ENCODE data around the gene CEP85L. TPM values are rescaled to one million over a fixed set of nuclear protein-coding genes. Genes with fewer than 3 reads are reported as not detected.
A peak's percentile ranks its signal among the peaks of the same experiment; 100 is the strongest.

The CEP85L gene
- total and polyA plus RNA-seq, 10 of the 15 experiments (the other 5 are each of a cell fraction or from before 2014, with no cell fraction given): 1.8 to 10.9 (median 7.1) TPM

GRCh38 chr6:118663993-118664985 lies 12.9 kb upstream of the CEP85L start:
- intact Hi-C loops (cut with micrococcal nuclease; ENCODE audit: unreplicated experiment): no loop called here
- Histone ChIP-seq H3K9me3 (replicated peaks; ENCODE audit: control insufficient read depth, insufficient read depth, low read length) (no peaks in the 10 kb centered on the region), H2AFZ (ENCODE audit: control insufficient read depth, low read depth, low read length) (peak overlapping the region; percentile 89), H3K27ac (ENCODE audit: control insufficient read depth, insufficient read depth) (peak overlapping the region; percentile 51), H4K20me1 (ENCODE audit: control insufficient read depth, insufficient read depth) (no peaks in the 10 kb centered on the region), H3K9ac (ENCODE audit: control insufficient read depth, insufficient read depth, low read length) (peak overlapping the region; percentile 59), H3K4me1 (ENCODE audit: control insufficient read depth, insufficient read depth, low read length) (peaks cover 3% of the 10 kb centered on the region; the same call in 1 of the 2 replicates), H3K36me3 (ENCODE audit: control insufficient read depth in 2 of 2, insufficient read depth in 2 of 2, low read length in 1 of 2) (no peaks in the 10 kb centered on the region), H3K4me3 (peak overlapping the region; percentile 56), H3K79me2 (ENCODE audit: control insufficient read depth, insufficient read depth, low read length) (no peaks in the 10 kb centered on the region), H3K4me2 (ENCODE audit: control insufficient read depth, insufficient read depth) (peak overlapping the region; percentile 73), H3K27me3 (replicated peaks in 1 of 2; ENCODE audit: control insufficient read depth in 2 of 2, insufficient read depth in 2 of 2, low read length in 1 of 2) (no peaks in the 10 kb centered on the region)
- ChIA-PET CTCF (interaction anchor here (1.1 kb wide), 1 partner anchor 113 kb away, joined by 4 read pairs; no protein-coding TSS in a partner anchor), POLR2A (no interaction called here), RAD21 (ENCODE audit: unreplicated experiment) (interaction anchor here (0.8 to 1.4 kb wide), 2 partner anchors 13 to 46 kb away, joined by 3 read pairs; partner anchors contain the start of gene CEP85L), SMC1A (ENCODE audit: uncharacterized antibody, unreplicated experiment) (interaction anchor here (0.8 to 1.6 kb wide), 3 partner anchors 9 to 99 kb away, joined by 3 to 4 read pairs (median 3); no protein-coding TSS in a partner anchor)
- peak; percentile 61 for ATAC-seq
- 42% methylated on average over 10 of the region's 10 CpGs for WGBS (ENCODE audit: insufficient coverage, insufficient replicate concordance, low lambda C conversion rate, missing lambda C conversion rate)
- DNase-seq (ENCODE audit: low read depth, low spot score): no peak
- TF ChIP-seq NFIC (IDR thresholded peaks at IDR 0.05; ENCODE audit: low read depth, low read length): peak; percentile 44; the same call in 1 of the 2 replicates
- peak; percentile 26; the same call in 1 of the 2 replicates for TF ChIP-seq RUNX3 (IDR thresholded peaks at IDR 0.05; ENCODE audit: low read length)
- no peak for TF ChIP-seq YBX1 (IDR thresholded peaks at IDR 0.05)
- in situ Hi-C loops (cut with MboI): no loop called here
- FAIRE-seq: peak; percentile 71
- BruUV-seq (replicated peaks): no TSS peak

DNA sequence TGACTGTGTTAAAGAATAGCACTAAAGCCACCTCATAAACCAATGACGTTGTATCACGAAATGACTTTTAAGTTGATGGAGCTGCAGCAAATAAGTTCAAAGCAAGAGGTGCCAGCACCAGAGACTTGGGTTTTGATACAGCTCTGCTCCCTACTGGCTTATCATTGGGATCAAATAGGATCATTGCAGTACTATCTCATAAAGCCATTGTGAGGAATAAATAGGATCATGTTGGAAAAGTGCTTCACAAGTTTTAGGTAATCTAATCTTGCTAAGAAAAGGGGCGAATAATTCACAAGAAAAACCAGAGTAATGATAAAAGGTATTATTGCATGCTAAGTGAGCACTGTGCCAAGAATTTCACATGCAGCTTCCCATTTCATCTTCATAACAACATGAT lies 10.4 kb upstream of the CEP85L start:
- 96% methylated on average over 3 of the region's 3 CpGs for WGBS (ENCODE audit: insufficient coverage, insufficient replicate concordance, low lambda C conversion rate, missing lambda C conversion rate)
- Histone ChIP-seq H3K9ac (ENCODE audit: control insufficient read depth, insufficient read depth, low read length) (no peak overlapping the region), H3K4me2 (ENCODE audit: control insufficient read depth, insufficient read depth) (no peak overlapping the region), H4K20me1 (ENCODE audit: control insufficient read depth, insufficient read depth) (no peaks in the 10 kb centered on the region), H3K27me3 (replicated peaks in 1 of 2; ENCODE audit: control insufficient read depth in 2 of 2, insufficient read depth in 2 of 2, low read length in 1 of 2) (no peaks in the 10 kb centered on the region), H3K27ac (ENCODE audit: control insufficient read depth, insufficient read depth) (no peak overlapping the region), H3K36me3 (ENCODE audit: control insufficient read depth in 2 of 2, insufficient read depth in 2 of 2, low read length in 1 of 2) (no peaks in the 10 kb centered on the region), H3K4me1 (ENCODE audit: control insufficient read depth, insufficient read depth, low read length) (peaks cover 3% of the 10 kb centered on the region; the same call in 1 of the 2 replicates), H3K9me3 (replicated peaks; ENCODE audit: control insufficient read depth, insufficient read depth, low read length) (no peaks in the 10 kb centered on the region), H2AFZ (ENCODE audit: control insufficient read depth, low read depth, low read length) (no peak overlapping the region), H3K79me2 (ENCODE audit: control insufficient read depth, insufficient read depth, low read length) (no peaks in the 10 kb centered on the region), H3K4me3 (no peak overlapping the region)
- no peak for ATAC-seq
- intact Hi-C loops (cut with micrococcal nuclease; ENCODE audit: unreplicated experiment): no loop called here
- no peak for FAIRE-seq
- TF ChIP-seq, protein P1, sequence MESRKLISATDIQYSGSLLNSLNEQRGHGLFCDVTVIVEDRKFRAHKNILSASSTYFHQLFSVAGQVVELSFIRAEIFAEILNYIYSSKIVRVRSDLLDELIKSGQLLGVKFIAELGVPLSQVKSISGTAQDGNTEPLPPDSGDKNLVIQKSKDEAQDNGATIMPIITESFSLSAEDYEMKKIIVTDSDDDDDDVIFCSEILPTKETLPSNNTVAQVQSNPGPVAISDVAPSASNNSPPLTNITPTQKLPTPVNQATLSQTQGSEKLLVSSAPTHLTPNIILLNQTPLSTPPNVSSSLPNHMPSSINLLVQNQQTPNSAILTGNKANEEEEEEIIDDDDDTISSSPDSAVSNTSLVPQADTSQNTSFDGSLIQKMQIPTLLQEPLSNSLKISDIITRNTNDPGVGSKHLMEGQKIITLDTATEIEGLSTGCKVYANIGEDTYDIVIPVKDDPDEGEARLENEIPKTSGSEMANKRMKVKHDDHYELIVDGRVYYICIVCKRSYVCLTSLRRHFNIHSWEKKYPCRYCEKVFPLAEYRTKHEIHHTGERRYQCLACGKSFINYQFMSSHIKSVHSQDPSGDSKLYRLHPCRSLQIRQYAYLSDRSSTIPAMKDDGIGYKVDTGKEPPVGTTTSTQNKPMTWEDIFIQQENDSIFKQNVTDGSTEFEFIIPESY (IDR thresholded peaks at IDR 0.05): no peak
- no peak for TF ChIP-seq HCFC1 (IDR thresholded peaks at IDR 0.05; ENCODE audit: low read length)
- no peak for TF ChIP-seq GATAD2B (conservative IDR thresholded peaks at IDR 0.05; ENCODE audit: low read depth)
- no peak for TF ChIP-seq EZH2 (IDR thresholded peaks at IDR 0.05; ENCODE audit: borderline replicate concordance, control insufficient read depth, low read depth, low read length)
- TF ChIP-seq NFIC (IDR thresholded peaks at IDR 0.05; ENCODE audit: low read depth, low read length): no peak
- no peak for TF ChIP-seq LARP7 (IDR thresholded peaks at IDR 0.05)
- no peak for TF ChIP-seq CHD1 (IDR thresholded peaks at IDR 0.05; ENCODE audit: low read depth, low read length)
- ChIA-PET SMC1A (ENCODE audit: uncharacterized antibody, unreplicated experiment) (no interaction called here), RAD21 (ENCODE audit: unreplicated experiment) (no interaction called here), CTCF (interaction anchor here (0.9 kb wide), 1 partner anchor 50 kb away, joined by 3 read pairs; no protein-coding TSS in a partner anchor), POLR2A (interaction anchor here (1.5 kb wide), 1 partner anchor 50 kb away, joined by 6 read pairs; no protein-coding TSS in a partner anchor)
- in situ Hi-C loops (cut with MboI): no loop called here
- no TSS peak for BruUV-seq (replicated peaks)
- DNase-seq (ENCODE audit: low read depth, low spot score): no peak

All from GM12878 (cell line).